GM06990 (cell line): ENCODE data around the gene SYP.

Source experiments
- DNase-seq: peaks from one replicate; pipeline ENCODE4 v3.0.0-alpha.2; 2011; ENCODE audit not compliant: insufficient read length; ENCODE audit errors: extremely low read depth
- H3K27me3 ChIP-seq: replicated peaks from 2 replicates; pipeline ENCODE4 v1.6.0; 2011; ENCODE audit warnings: low read length; ENCODE audit not compliant: control insufficient read depth, insufficient read depth
- H3K36me3 ChIP-seq: 2 replicates; pipeline ENCODE4 v1.5.1; 2011; ENCODE audit warnings: low read length; ENCODE audit not compliant: control insufficient read depth, insufficient read depth
- H3K4me3 ChIP-seq: replicated peaks from 2 replicates; pipeline ENCODE4 v1.5.1; 2011; ENCODE audit warnings: low read depth, mild to moderate bottlenecking, control low read depth, low read length
- TF ChIP-seq, protein P1 (sequence below): IDR thresholded peaks from 2 replicates; pipeline ENCODE4 v1.5.1; 2011; ENCODE audit warnings: low read length, control low read depth, mild to moderate bottlenecking, inconsistent platforms; ENCODE audit not compliant: insufficient read depth, poor library complexity, severe bottlenecking

Gene SYP

DNA sequence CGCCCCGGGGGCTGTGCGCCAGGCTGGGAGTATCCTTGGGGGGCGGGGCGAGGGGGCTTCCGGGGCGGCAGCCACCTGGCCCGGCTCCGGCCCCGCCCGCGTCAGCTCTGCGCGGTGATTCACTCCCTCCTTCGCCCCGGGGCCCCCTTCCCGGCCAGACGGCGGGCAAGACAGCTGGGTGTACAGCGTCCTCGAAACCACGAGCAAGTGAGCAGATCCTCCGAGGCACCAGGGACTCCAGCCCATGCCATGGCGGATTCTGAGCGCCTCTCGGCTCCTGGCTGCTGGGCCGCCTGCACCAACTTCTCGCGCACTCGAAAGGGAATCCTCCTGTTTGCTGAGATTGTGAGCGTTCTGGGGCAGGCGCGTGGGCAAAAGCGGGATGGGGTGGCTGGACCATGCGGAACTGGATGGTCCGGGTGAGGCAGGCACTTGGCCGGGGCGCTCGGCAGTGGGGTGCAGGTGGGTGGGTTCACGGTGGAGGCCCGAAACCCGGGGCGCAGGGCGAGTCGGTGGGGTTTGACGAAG is 28.2 kb downstream of the SYP start, which contains the start of gene PLP2:
TSS of gene PLP2 (plus strand) at position 147 of the 528 bp plus-strand sequence. CDS start at position 250, 103 bp downstream.
- H3K27me3 ChIP-seq = no peaks in the 10 kb centered on the region
- TF ChIP-seq, protein P1, sequence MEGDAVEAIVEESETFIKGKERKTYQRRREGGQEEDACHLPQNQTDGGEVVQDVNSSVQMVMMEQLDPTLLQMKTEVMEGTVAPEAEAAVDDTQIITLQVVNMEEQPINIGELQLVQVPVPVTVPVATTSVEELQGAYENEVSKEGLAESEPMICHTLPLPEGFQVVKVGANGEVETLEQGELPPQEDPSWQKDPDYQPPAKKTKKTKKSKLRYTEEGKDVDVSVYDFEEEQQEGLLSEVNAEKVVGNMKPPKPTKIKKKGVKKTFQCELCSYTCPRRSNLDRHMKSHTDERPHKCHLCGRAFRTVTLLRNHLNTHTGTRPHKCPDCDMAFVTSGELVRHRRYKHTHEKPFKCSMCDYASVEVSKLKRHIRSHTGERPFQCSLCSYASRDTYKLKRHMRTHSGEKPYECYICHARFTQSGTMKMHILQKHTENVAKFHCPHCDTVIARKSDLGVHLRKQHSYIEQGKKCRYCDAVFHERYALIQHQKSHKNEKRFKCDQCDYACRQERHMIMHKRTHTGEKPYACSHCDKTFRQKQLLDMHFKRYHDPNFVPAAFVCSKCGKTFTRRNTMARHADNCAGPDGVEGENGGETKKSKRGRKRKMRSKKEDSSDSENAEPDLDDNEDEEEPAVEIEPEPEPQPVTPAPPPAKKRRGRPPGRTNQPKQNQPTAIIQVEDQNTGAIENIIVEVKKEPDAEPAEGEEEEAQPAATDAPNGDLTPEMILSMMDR = no peak
- H3K4me3 ChIP-seq = peak within 1 kb of the TSS; percentile 63
- H3K36me3 ChIP-seq = no peaks in the 10 kb centered on the region; the same call in none of the 2 replicates
- peak; percentile 78 for DNase-seq

DNA sequence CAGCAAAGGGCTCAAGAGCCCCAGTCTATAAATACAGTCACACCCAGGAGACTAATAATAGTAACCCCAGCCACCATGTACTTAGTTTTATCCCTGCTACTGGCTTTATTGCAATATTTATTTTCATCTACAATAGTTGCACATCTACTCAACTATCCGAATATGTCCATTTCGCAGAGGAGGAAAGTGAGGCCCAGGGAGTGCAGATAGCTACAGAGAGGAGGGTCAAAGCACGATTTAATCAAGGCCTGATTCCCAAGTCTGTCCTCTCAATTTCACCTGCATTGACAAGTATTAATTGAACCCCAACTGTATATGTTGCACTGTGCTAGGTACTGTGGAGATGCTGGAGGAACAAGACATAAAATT is 32.3 kb downstream of the SYP start:
- no peaks in the 10 kb centered on the region for H3K36me3 ChIP-seq
- TF ChIP-seq, protein P1 = no peak
- no peak for DNase-seq
- no peaks in the 10 kb centered on the region for H3K27me3 ChIP-seq
- peak overlapping the region; percentile 45 for H3K4me3 ChIP-seq

DNA sequence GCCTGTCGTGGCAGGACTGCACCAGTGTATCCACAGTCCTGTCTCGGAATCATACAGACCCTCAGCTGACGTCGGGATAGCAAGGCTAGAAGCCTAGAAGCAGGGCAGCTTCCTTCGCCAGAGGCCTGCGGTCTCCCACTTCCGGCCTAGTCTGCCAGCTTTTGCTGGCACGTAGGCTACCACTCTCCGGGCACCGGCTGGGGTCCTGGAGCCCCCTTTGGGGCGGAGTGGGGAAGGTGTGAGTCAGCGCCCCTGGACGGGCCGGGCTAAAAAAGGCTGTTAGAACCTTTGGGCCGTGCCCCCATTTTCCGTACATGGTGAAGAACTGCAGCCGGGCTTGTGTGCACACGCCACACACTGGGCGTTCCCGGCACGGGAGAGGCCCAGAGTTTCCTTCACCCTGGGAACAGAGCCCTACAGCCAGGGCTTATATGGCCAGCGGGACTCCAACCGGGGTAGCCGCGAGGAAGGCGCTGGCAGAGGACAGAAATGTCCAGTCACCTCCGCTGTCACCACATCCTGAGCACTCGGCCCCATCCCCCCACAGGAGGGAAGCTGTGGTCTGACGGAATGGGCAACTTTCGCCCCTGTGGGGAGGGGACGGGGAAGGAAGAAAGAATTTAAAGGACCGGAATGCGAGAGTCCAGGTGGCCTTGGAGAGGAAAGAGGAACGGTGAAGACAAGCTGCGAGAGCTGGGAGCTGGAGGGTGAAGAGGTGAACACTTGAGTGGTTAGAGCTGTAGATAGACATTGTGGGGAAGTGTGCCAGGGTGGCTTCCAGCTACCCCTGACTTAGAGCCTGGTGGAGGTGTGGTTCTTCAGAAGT is 32.9 kb downstream of the SYP start:
- DNase-seq = peak; percentile 65
- Histone ChIP-seq H3K36me3 (no peaks in the 10 kb centered on the region), H3K27me3 (no peaks in the 10 kb centered on the region), H3K4me3 (peak overlapping the region; percentile 45)
- TF ChIP-seq, protein P1 = no peak

DNA sequence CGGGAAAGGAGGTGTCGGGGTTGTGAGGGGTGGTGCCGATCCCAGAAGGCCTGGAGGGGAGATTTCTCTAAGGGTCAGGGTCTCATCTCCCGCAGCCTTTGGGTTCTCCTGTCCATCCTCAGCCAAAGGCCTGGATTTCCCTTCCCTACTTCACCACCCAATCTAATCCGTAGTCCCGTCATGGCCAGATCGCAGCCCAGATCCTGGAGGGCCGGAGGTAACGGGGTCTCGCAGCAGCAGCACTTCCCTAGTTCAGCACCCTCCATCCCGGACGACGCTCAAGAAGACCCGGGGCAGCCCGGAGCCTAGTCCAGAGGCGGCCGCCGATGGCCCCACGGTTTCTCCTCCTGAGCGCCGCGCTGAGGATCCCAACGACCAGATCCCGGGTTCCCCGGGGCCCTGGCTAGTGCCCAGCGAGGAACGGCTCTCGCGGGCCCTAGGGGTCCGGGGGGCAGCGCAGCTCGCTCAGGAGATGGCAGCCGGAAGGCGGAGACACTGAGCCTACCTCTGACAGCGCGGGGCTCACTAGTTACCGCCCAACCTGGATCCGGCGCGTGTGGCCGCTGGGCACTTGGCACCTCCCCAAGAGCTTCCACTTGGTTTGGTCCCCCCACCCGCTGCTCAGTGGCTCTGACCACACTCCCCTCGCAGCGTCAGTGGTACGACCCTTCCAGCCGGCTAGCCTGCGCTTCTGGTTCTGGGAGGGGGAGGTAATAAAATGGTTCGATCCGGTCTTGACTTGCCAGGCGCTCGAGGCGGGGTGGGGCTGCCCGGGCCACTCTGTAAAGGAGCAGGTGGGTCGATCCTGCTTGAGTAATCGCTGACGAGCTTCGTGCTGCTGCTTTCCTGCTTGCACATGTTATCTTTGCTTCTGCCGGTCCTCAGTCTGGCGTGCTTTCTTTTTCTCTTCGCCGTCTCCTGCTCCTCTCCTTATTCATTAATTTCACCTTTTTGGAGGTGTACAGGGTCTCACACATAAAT is 33.8 kb downstream of the SYP start:
- Histone ChIP-seq H3K27me3 (no peaks in the 10 kb centered on the region), H3K4me3 (peak overlapping the region; percentile 45), H3K36me3 (no peaks in the 10 kb centered on the region)
- TF ChIP-seq, protein P1 = peak; percentile 40
- peak; percentile 85 for DNase-seq

DNA sequence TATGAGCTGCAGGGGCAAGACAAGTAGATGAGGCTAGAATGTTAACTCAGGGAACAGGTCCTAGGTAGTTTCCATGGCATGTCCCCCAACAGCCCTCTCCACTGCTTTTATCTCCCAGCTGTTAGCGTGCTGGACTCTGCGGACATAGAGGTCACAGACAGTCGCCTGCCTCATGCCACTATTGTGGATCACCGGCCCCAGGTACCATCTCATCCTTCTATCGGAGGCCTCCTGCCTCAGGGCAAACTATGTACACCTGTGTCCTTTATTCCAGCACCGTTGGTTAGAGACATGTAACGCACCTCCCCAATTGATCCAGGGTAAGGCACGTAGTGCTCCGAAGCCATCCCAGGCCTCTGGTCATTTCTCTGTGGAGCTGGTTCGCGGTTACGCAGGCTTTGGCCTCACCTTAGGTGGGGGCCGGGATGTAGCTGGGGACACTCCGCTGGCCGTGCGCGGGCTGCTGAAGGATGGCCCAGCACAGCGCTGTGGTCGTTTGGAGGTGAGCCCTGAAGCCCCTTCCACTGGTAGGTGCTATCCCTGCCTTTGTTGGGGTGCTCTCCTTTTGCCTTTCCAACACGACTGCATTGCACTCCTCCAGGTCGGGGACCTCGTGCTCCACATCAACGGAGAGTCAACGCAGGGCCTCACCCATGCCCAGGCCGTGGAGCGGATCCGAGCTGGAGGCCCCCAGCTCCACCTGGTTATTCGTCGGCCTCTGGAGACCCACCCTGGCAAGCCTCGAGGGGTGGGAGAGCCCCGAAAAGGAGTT is 35.2 kb downstream of the SYP start:
- Histone ChIP-seq H3K4me3 (no peak overlapping the region), H3K36me3 (no peaks in the 10 kb centered on the region), H3K27me3 (no peaks in the 10 kb centered on the region)
- TF ChIP-seq, protein P1 = no peak
- no peak for DNase-seq
